Prostate gland (tissue), 2 donors: ENCODE results near the gene RARB.

Source experiments
- POLR2A ChIP-seq: fragments of 450-650 bp; IDR thresholded peaks from one replicate; pipeline ENCODE4 v1.6.1; 2016; ENCODE audit warnings: antibody characterized with exemption, mild to moderate bottlenecking
- POLR2AphosphoS5 ChIP-seq: sonication (generic); formaldehyde crosslinking; IDR thresholded peaks from one replicate; pipeline ENCODE4 v1.6.1; 2017; ENCODE audit warnings: antibody characterized with exemption
- TF ChIP-seq, protein P1 (sequence below), 4 experiments: fragments of 200-600 bp in 2 of 4; fragments of 450-650 bp in 2 of 4; sonication (generic) in 2 of 4; IDR thresholded peaks; 1 replicate in 3 of 4; 2 replicates in 1 of 4; pipeline ENCODE4 v1.5.1; 2016 to 2019; ENCODE audit warnings: antibody characterized with exemption in 4 of 4, mild to moderate bottlenecking in 2 of 4, moderate library complexity in 2 of 4

DNA sequence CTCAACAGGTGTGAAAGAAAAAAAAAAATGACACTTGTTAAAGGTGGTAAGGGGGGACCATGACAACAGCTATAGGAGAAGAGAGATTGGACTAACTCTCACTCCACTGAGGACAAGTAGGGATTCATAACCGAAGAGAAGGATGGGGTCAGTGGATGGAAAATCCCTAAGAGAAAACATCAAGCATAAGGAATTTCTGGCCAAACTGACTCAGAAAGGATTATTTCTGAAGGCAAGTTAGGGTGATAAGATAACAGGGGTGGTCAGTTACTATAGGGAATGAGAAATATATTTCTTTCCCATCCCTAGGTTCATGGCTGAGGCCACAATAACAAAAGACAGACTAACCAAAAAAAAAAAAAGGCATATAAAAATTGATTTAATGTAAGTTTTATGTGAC lies 9.5 kb upstream of the RARB start:
- TF ChIP-seq, protein P1, sequence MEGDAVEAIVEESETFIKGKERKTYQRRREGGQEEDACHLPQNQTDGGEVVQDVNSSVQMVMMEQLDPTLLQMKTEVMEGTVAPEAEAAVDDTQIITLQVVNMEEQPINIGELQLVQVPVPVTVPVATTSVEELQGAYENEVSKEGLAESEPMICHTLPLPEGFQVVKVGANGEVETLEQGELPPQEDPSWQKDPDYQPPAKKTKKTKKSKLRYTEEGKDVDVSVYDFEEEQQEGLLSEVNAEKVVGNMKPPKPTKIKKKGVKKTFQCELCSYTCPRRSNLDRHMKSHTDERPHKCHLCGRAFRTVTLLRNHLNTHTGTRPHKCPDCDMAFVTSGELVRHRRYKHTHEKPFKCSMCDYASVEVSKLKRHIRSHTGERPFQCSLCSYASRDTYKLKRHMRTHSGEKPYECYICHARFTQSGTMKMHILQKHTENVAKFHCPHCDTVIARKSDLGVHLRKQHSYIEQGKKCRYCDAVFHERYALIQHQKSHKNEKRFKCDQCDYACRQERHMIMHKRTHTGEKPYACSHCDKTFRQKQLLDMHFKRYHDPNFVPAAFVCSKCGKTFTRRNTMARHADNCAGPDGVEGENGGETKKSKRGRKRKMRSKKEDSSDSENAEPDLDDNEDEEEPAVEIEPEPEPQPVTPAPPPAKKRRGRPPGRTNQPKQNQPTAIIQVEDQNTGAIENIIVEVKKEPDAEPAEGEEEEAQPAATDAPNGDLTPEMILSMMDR (IDR thresholded peaks at IDR 0.05), result no peak
- TF ChIP-seq POLR2AphosphoS5 (no peak), POLR2A (no peak)
